CD14-positive monocyte (primary cell): ENCODE measurements around the gene ZNF473. TPM values are rescaled to one million over a fixed set of nuclear protein-coding genes. Genes with fewer than 3 reads are reported as not detected.

Experiments used
- DNase-seq, 3 donors: peaks; one replicate each; pipeline ENCODE4 v3.0.0-alpha.2; 2011 to 2022
- H2AFZ ChIP-seq: 2 replicates; pipeline ENCODE4 v1.6.0; 2012; ENCODE audit warnings: mild to moderate bottlenecking, low read depth, low read length, inconsistent platforms; ENCODE audit not compliant: insufficient read depth, poor library complexity, severe bottlenecking
- H3K27ac ChIP-seq, 2 donors: 1 replicate in 1 of 2; 2 replicates in 1 of 2; pipeline ENCODE4 v1.5.1; 2012 to 2013; ENCODE audit warnings: low read length in 2 of 2, control low read depth in 1 of 2, inconsistent platforms in 1 of 2, low read depth in 1 of 2, mild to moderate bottlenecking in 1 of 2
- H3K27me3 ChIP-seq, 2 donors: one replicate each; pipeline versions ENCODE4 v1.6.0 to v1.6.1; 2011 to 2013; ENCODE audit warnings: low read length in 2 of 2; ENCODE audit not compliant: control insufficient read depth in 2 of 2, insufficient read depth in 2 of 2
- H3K36me3 ChIP-seq, 2 donors: replicated peaks in 1 of 2; 1 replicate in 1 of 2; 2 replicates in 1 of 2; pipeline versions ENCODE4 v1.5.1 to v1.6.1; 2012 to 2013; ENCODE audit warnings: low read length in 2 of 2, control low read depth in 1 of 2, inconsistent platforms in 1 of 2, mild to moderate bottlenecking in 1 of 2; ENCODE audit not compliant: insufficient read depth in 2 of 2, control insufficient read depth in 1 of 2
- H3K4me1 ChIP-seq, 2 donors: 1 replicate in 1 of 2; 2 replicates in 1 of 2; pipeline versions ENCODE4 v1.5.1 to v1.6.1; 2012 to 2013; ENCODE audit warnings: low read length in 2 of 2, control low read depth in 1 of 2, inconsistent platforms in 1 of 2, mild to moderate bottlenecking in 1 of 2, moderate library complexity in 1 of 2; ENCODE audit not compliant: insufficient read depth in 2 of 2, control insufficient read depth in 1 of 2
- H3K4me2 ChIP-seq: replicated peaks from 2 replicates; pipeline ENCODE3; 2012; ENCODE audit warnings: low read length, moderate library complexity, mild to moderate bottlenecking; ENCODE audit not compliant: poor library complexity, severe bottlenecking; ENCODE audit errors: extremely low read depth
- H3K4me3 ChIP-seq, 3 experiments: fragments of 200-600 bp in 1 of 3; sonication (generic) in 1 of 3; replicated peaks in 1 of 3; 1 replicate in 2 of 3; 2 replicates in 1 of 3; pipeline ENCODE4 v1.5.1; 2011 to 2013; ENCODE audit warnings: low read length in 3 of 3, mild to moderate bottlenecking in 3 of 3, control low read depth in 2 of 3, low read depth in 2 of 3, inconsistent platforms in 1 of 3, moderate library complexity in 1 of 3
- H3K79me2 ChIP-seq: 2 replicates; pipeline ENCODE4 v1.6.0; 2012; ENCODE audit warnings: mild to moderate bottlenecking, control low read depth, inconsistent platforms, low read length, moderate library complexity; ENCODE audit not compliant: insufficient read depth
- H3K9ac ChIP-seq: 2 replicates; pipeline ENCODE4 v1.6.0; 2017; ENCODE audit warnings: low read length, mild to moderate bottlenecking; ENCODE audit not compliant: insufficient read depth, poor library complexity, severe bottlenecking
- H3K9me3 ChIP-seq, 2 donors: replicated peaks in 1 of 2; 1 replicate in 1 of 2; 2 replicates in 1 of 2; pipeline versions ENCODE4 v1.5.1 to v1.6.1; 2012 to 2013; ENCODE audit warnings: low read length in 2 of 2, control low read depth in 1 of 2; ENCODE audit not compliant: control insufficient read depth in 1 of 2, insufficient read depth in 1 of 2
- H4K20me1 ChIP-seq: 2 replicates; pipeline ENCODE4 v1.6.0; 2012; ENCODE audit warnings: mild to moderate bottlenecking, low read length, control low read depth, moderate library complexity; ENCODE audit not compliant: insufficient read depth
- H3K27ac Mint-ChIP-seq, 7 donors: one replicate each; pipeline ENCODE4 v1.8.0; 2020; ENCODE audit warnings: mild to moderate bottlenecking in 7 of 7, mixed read lengths in 7 of 7, moderate library complexity in 6 of 7, inconsistent platforms in 2 of 7
- H3K27me3 Mint-ChIP-seq, 3 donors: one replicate each; pipeline ENCODE4 v1.8.0; 2021 to 2022; ENCODE audit warnings: low read depth in 3 of 3, mild to moderate bottlenecking in 3 of 3, mixed read lengths in 3 of 3, moderate library complexity in 3 of 3, inconsistent platforms in 1 of 3
- H3K36me3 Mint-ChIP-seq, 2 donors: one replicate each; pipeline ENCODE4 v1.8.0; 2020; ENCODE audit warnings: mixed read lengths in 2 of 2, inconsistent platforms in 1 of 2, mild to moderate bottlenecking in 1 of 2
- H3K4me1 Mint-ChIP-seq: one replicate; pipeline ENCODE4 v1.8.0; 2020; ENCODE audit warnings: mild to moderate bottlenecking, mixed read lengths
- H3K4me3 Mint-ChIP-seq, 2 donors: one replicate each; pipeline ENCODE4 v1.8.0; 2020; ENCODE audit warnings: mild to moderate bottlenecking in 2 of 2, mixed read lengths in 2 of 2, moderate library complexity in 1 of 2
- H3K9me3 Mint-ChIP-seq, 7 donors: one replicate each; pipeline ENCODE4 v1.8.0; 2020 to 2022; ENCODE audit warnings: mixed read lengths in 7 of 7, mild to moderate bottlenecking in 6 of 7, moderate library complexity in 6 of 7, inconsistent platforms in 2 of 7
- WGBS: methylation state at CpG from one replicate; pipeline ENCODE4 v1.1.5; 2013; ENCODE audit warnings: missing lambda C conversion rate; ENCODE audit not compliant: insufficient coverage; 5-methylcytosine and 5-hydroxymethylcytosine counted together
- intact Hi-C, 2 donors: fragments of 100-400 bp; cut with micrococcal nuclease; formaldehyde crosslinking; loops; one replicate each; pipeline versions ENCODE4 v1.15.0 to v1.15.1; 2023
- polyA plus RNA-seq, 3 donors: library from polyadenylated mRNA; depleted of rRNA in 1 of 3; unstranded in 2 of 3; stranded (reverse) in 1 of 3; fragments of 300-500 nt in 2 of 3; fragments of >200 nt in 1 of 3; fragmentation: Illumina TruSeq in 2 of 3; gene quantifications; 1 replicate in 2 of 3; 2 replicates in 1 of 3; pipeline ENCODE4 v1.2.3, GENCODE V29; 2012 to 2021
- TF ChIP-seq, protein P1 (sequence below): fragments of 200-600 bp; IDR thresholded peaks from one replicate; pipeline ENCODE4 v1.8.0; 2022; ENCODE audit warnings: antibody characterized with exemption, mild to moderate bottlenecking

The ZNF473 gene
- polyA plus RNA-seq, 3 donors = 0.73 to 2.3 (median 1.6) TPM

DNA sequence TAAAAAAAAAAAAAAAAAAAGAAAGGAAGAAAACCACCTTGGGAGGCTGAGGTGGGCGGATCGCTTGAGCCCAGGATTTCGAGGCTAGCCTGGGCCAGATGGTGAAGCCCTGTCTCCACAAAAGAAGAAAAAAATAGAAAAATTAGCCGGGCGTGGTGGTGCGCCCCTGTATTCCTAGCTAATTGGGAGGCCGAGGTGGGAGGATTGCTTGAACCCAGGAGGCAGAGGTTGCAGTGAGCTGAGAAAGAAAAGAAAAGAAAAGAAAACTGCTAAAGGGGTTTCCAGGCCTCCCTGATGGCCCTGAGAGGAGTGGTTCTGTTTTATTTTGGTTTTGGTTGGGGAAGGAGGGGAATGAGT is 723 bp downstream of the ZNF473 start:
- Mint-ChIP-seq H3K9me3 (peaks cover 0 to 2% (median 0%) of the 10 kb centered on the region in 7 donors), H3K36me3 (peaks cover 7 to 16% of the 10 kb centered on the region in 2 donors), H3K4me1 (peaks cover 48% of the 10 kb centered on the region), H3K27me3 (peaks cover 0 to 8% (median 5%) of the 10 kb centered on the region in 3 donors), H3K27ac (peak overlapping the region in 6 of 7 donors; percentile 37 to 100 (median 98)), H3K4me3 (peak overlapping the region; percentile 64 to 94)
- Histone ChIP-seq H3K4me3 (peak overlapping the region in 2 of 3 experiments; percentile 76 to 97), H3K4me2 (peak overlapping the region; percentile 81), H2AFZ (peak overlapping the region; percentile 66), H3K9me3 (no peaks in the 10 kb centered on the region), H3K27me3 (no peaks in the 10 kb centered on the region), H3K4me1 (peaks cover 24 to 34% of the 10 kb centered on the region in 2 donors), H3K9ac (peak overlapping the region; percentile 29), H3K27ac (peak overlapping the region in 1 of 2 donors; percentile 91), H3K79me2 (peaks cover 77% of the 10 kb centered on the region), H4K20me1 (peaks cover 35% of the 10 kb centered on the region), H3K36me3 (peaks cover 5 to 20% of the 10 kb centered on the region in 2 donors)
- intact Hi-C loops = loop anchor here in 1 of 2 donors (10.0 kb wide), 2 partner anchors 362 to 778 kb away; partner anchors contain the start of genes BCL2L12 and IRF3
- TF ChIP-seq, protein P1, sequence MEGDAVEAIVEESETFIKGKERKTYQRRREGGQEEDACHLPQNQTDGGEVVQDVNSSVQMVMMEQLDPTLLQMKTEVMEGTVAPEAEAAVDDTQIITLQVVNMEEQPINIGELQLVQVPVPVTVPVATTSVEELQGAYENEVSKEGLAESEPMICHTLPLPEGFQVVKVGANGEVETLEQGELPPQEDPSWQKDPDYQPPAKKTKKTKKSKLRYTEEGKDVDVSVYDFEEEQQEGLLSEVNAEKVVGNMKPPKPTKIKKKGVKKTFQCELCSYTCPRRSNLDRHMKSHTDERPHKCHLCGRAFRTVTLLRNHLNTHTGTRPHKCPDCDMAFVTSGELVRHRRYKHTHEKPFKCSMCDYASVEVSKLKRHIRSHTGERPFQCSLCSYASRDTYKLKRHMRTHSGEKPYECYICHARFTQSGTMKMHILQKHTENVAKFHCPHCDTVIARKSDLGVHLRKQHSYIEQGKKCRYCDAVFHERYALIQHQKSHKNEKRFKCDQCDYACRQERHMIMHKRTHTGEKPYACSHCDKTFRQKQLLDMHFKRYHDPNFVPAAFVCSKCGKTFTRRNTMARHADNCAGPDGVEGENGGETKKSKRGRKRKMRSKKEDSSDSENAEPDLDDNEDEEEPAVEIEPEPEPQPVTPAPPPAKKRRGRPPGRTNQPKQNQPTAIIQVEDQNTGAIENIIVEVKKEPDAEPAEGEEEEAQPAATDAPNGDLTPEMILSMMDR = no peak
- WGBS = 87% methylated on average over 3 of the region's 7 CpGs
- no peak for DNase-seq

DNA sequence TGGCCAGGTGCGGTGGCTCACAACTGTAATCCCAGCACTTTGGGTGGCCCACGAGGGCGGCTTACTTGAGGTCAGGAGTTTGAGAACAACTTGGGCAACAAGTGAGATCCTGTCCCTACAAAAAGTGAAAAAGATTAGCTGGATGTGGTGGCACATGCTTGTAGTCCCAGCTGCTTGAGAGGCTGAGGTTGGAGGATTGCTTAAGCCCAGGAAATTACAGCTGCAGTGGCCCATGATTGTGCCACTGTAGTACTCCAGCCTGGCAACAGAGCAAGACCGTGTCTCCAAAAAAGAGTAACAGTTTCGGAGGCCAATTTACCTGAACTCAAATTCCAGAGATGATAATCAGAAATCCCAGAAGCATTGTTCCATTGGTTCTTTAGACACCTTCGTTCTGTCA is 4.4 kb downstream of the ZNF473 start:
- Histone ChIP-seq H3K79me2 (peaks cover 51% of the 10 kb centered on the region), H3K4me1 (peaks cover 16 to 22% of the 10 kb centered on the region in 2 donors), H3K4me3 (no peak overlapping the region), H3K27ac (peak overlapping the region in 1 of 2 donors; percentile 26), H3K9me3 (no peaks in the 10 kb centered on the region), H3K9ac (no peak overlapping the region), H3K27me3 (no peaks in the 10 kb centered on the region), H3K4me2 (no peak overlapping the region), H3K36me3 (peaks cover 33 to 47% of the 10 kb centered on the region in 2 donors), H4K20me1 (peaks cover 3% of the 10 kb centered on the region), H2AFZ (no peak overlapping the region)
- Mint-ChIP-seq H3K36me3 (peaks cover 40 to 48% of the 10 kb centered on the region in 2 donors), H3K4me3 (no peak overlapping the region), H3K4me1 (peaks cover 34% of the 10 kb centered on the region), H3K27ac (peak overlapping the region in 3 of 7 donors; percentile 40 to 58 (median 55)), H3K27me3 (peaks cover 0 to 6% (median 5%) of the 10 kb centered on the region in 3 donors), H3K9me3 (peaks cover 0 to 5% (median 2%) of the 10 kb centered on the region in 7 donors)
- 30% methylated on average over 6 of the region's 6 CpGs for WGBS
- DNase-seq = no peak
- intact Hi-C loops = no loop called here
- TF ChIP-seq, protein P1 = no peak
